H1 (cell line): ENCODE data around the gene OR6C70. TPM values are rescaled to one million over a fixed set of nuclear protein-coding genes. Genes with fewer than 3 reads are reported as not detected.
"Not testable (repeated sequence)": the region's sequence is repeated elsewhere in the genome, so short reads cannot be mapped to it uniquely, and the experiment has no call there.

ENCODE experiments used
- CTCF ChIA-PET: fragments of 300-600 bp; sonication (Branson Sonifier 250); formaldehyde crosslinking; loops from one replicate; lab custom pipeline; 2021; ENCODE audit not compliant: partially characterized antibody; lab: Charles Lee
- POLR2A ChIA-PET: fragments of 300-600 bp; sonication (Branson Sonifier 250); formaldehyde crosslinking; loops from one replicate; lab custom pipeline; 2021; ENCODE audit warnings: inconsistent platforms; ENCODE audit not compliant: partially characterized antibody; lab: Charles Lee
- DNase-seq, 2 experiments: peaks; one replicate each; pipeline versions ENCODE4 v3.0.0 to v3.0.0-alpha.2; 2010 to 2022; ENCODE audit warnings: low spot score in 2 of 2, low read depth in 1 of 2, mixed read lengths in 1 of 2
- FAIRE-seq: peaks from 2 replicates; lab custom pipeline; 2011; peaks lifted over from hg19 to GRCh38; lab: Jason Lieb, UNC
- H2AFZ ChIP-seq: 2 replicates; pipeline ENCODE4 v1.8.1; 2012; ENCODE audit warnings: low read length, inconsistent platforms
- H2AK5ac ChIP-seq: 2 replicates; pipeline ENCODE4 v1.6.1; 2013; ENCODE audit warnings: low read depth, low read length
- H2BK120ac ChIP-seq: replicated peaks from 2 replicates; pipeline ENCODE3; 2013; ENCODE audit warnings: low read depth, low read length, inconsistent platforms
- H2BK12ac ChIP-seq: 2 replicates; pipeline ENCODE4 v1.6.1; 2013; ENCODE audit warnings: low read depth, low read length
- H2BK15ac ChIP-seq: 2 replicates; pipeline ENCODE4 v1.6.1; 2013; ENCODE audit warnings: low read length
- H2BK20ac ChIP-seq: 2 replicates; pipeline ENCODE4 v1.6.1; 2013; ENCODE audit warnings: low read length
- H2BK5ac ChIP-seq: 2 replicates; pipeline ENCODE4 v1.6.1; 2013; ENCODE audit warnings: low read depth, low read length
- H3K14ac ChIP-seq: 2 replicates; pipeline ENCODE4 v1.6.1; 2013; ENCODE audit warnings: inconsistent platforms; ENCODE audit not compliant: insufficient read length
- H3K18ac ChIP-seq: 2 replicates; pipeline ENCODE4 v1.6.1; 2013; ENCODE audit warnings: low read length; ENCODE audit errors: extremely low read depth
- H3K23ac ChIP-seq: 2 replicates; pipeline ENCODE4 v1.6.1; 2013; ENCODE audit warnings: inconsistent platforms; ENCODE audit not compliant: insufficient read length
- H3K23me2 ChIP-seq: 2 replicates; pipeline ENCODE4 v1.6.1; 2013; ENCODE audit warnings: low read depth, low read length
- H3K27ac ChIP-seq: 2 replicates; pipeline ENCODE4 v1.6.1; 2011; ENCODE audit warnings: low read depth, low read length, inconsistent platforms
- H3K27me3 ChIP-seq, 4 experiments: replicated peaks in 1 of 4; 1 replicate in 1 of 4; 2 replicates in 3 of 4; pipeline versions ENCODE4 v1.6.1 to v1.8.1; 2011 to 2013; ENCODE audit warnings: low read length in 3 of 4, mild to moderate bottlenecking in 3 of 4, inconsistent platforms in 2 of 4, mixed read lengths in 2 of 4, moderate library complexity in 1 of 4; ENCODE audit not compliant: control insufficient read depth in 3 of 4, insufficient read depth in 3 of 4; ENCODE audit errors: extremely low read depth in 1 of 4
- H3K36me3 ChIP-seq, 4 experiments: 2 replicates each; pipeline versions ENCODE4 v1.6.1 to v1.8.1; 2011 to 2013; ENCODE audit warnings: mild to moderate bottlenecking in 4 of 4, low read length in 3 of 4, moderate library complexity in 2 of 4, control low read depth in 1 of 4, inconsistent platforms in 1 of 4; ENCODE audit not compliant: insufficient read depth in 4 of 4, control insufficient read depth in 2 of 4
- H3K4ac ChIP-seq: replicated peaks from 2 replicates; pipeline ENCODE3; 2013; ENCODE audit warnings: low read length, low read depth, mixed read lengths, inconsistent platforms; ENCODE audit not compliant: insufficient read length
- H3K4me1 ChIP-seq, 4 experiments: replicated peaks in 1 of 4; 1 replicate in 1 of 4; 2 replicates in 3 of 4; pipeline versions ENCODE4 v1.6.1 to v1.8.1; 2011 to 2013; ENCODE audit warnings: low read length in 3 of 4, inconsistent platforms in 2 of 4, mixed read lengths in 1 of 4; ENCODE audit not compliant: insufficient read depth in 4 of 4, control insufficient read depth in 3 of 4
- H3K4me2 ChIP-seq, 2 experiments: 2 replicates each; pipeline versions ENCODE4 v1.6.1 to v1.8.1; 2011 to 2013; ENCODE audit warnings: low read depth in 2 of 2, low read length in 2 of 2, control low read depth in 1 of 2, inconsistent platforms in 1 of 2, mild to moderate bottlenecking in 1 of 2; ENCODE audit not compliant: insufficient read depth in 1 of 2
- H3K4me3 ChIP-seq, 4 experiments: fragments of 200-600, 300-600 bp in 1 of 4; sonication (generic), shearing (Covaris generic), sonication (Bioruptor Twin) in 1 of 4; 2 replicates each; pipeline versions ENCODE4 v1.5.1 to v1.8.1; 2011 to 2016; ENCODE audit warnings: low read length in 4 of 4, low read depth in 3 of 4, control low read depth in 2 of 4, inconsistent platforms in 2 of 4, mild to moderate bottlenecking in 2 of 4, mixed read lengths in 1 of 4, moderate library complexity in 1 of 4; ENCODE audit not compliant: insufficient read depth in 2 of 4; ENCODE audit errors: extremely low read depth in 1 of 4
- H3K56ac ChIP-seq: replicated peaks from 2 replicates; pipeline ENCODE3; 2013; ENCODE audit warnings: low read depth, mild to moderate bottlenecking, mixed read lengths, low read length, inconsistent platforms; ENCODE audit not compliant: insufficient read length
- H3K79me1 ChIP-seq: 2 replicates; pipeline ENCODE4 v1.6.1; 2013; ENCODE audit warnings: low read depth, low read length, control low read depth
- H3K79me2 ChIP-seq, 2 experiments: 2 replicates each; pipeline versions ENCODE4 v1.6.1 to v1.8.1; 2012 to 2013; ENCODE audit warnings: low read length in 2 of 2, mild to moderate bottlenecking in 2 of 2, inconsistent platforms in 1 of 2; ENCODE audit not compliant: insufficient read depth in 2 of 2, control insufficient read depth in 1 of 2
- H3K9ac ChIP-seq, 4 experiments: replicated peaks in 1 of 4; 1 replicate in 1 of 4; 2 replicates in 3 of 4; pipeline versions ENCODE4 v1.6.1 to v1.8.1; 2011 to 2013; ENCODE audit warnings: low read depth in 3 of 4, low read length in 3 of 4, control low read depth in 2 of 4, mild to moderate bottlenecking in 2 of 4, moderate library complexity in 2 of 4, inconsistent platforms in 1 of 4; ENCODE audit errors: extremely low read depth in 1 of 4
- H3K9me3 ChIP-seq, 2 experiments: 2 replicates each; pipeline versions ENCODE4 v1.6.1 to v1.8.1; 2012 to 2013; ENCODE audit warnings: mild to moderate bottlenecking in 2 of 2, moderate library complexity in 2 of 2, control low read depth in 1 of 2, inconsistent platforms in 1 of 2, low read depth in 1 of 2, low read length in 1 of 2, mixed read lengths in 1 of 2; ENCODE audit not compliant: insufficient read depth in 2 of 2
- H4K20me1 ChIP-seq, 2 experiments: replicated peaks in 1 of 2; 2 replicates each; pipeline versions ENCODE3 to v1.8.1; 2011 to 2013; ENCODE audit warnings: inconsistent platforms in 2 of 2, low read length in 2 of 2, mild to moderate bottlenecking in 1 of 2; ENCODE audit not compliant: insufficient read depth in 2 of 2, control insufficient read depth in 1 of 2
- H4K5ac ChIP-seq: 2 replicates; pipeline ENCODE4 v1.6.1; 2013; ENCODE audit warnings: low read length, low read depth, mixed read lengths, inconsistent platforms; ENCODE audit not compliant: insufficient read length
- H4K8ac ChIP-seq: 2 replicates; pipeline ENCODE4 v1.8.0; 2013; ENCODE audit warnings: mild to moderate bottlenecking, moderate library complexity, low read length, inconsistent platforms; ENCODE audit not compliant: insufficient read depth; ENCODE audit errors: extremely low read depth
- H4K91ac ChIP-seq: replicated peaks from 2 replicates; pipeline ENCODE3; 2013; ENCODE audit warnings: low read length, mixed read lengths, inconsistent platforms; ENCODE audit not compliant: insufficient read length
- WGBS, 2 experiments: shearing (Covaris generic) in 1 of 2; methylation state at CpG; one replicate each; pipeline versions ENCODE4 v1.1.6 to v1.1.7; 2013 to 2015; ENCODE audit warnings: low lambda C conversion rate in 2 of 2, mixed read lengths in 2 of 2, inconsistent platforms in 1 of 2, low coverage in 1 of 2, missing lambda C conversion rate in 1 of 2; ENCODE audit not compliant: insufficient replicate concordance in 2 of 2, insufficient coverage in 1 of 2, insufficient read length in 1 of 2; ENCODE audit errors: extremely low coverage in 1 of 2, missing lambda C conversion rate in 1 of 2; 5-methylcytosine and 5-hydroxymethylcytosine counted together
- polyA plus RNA-seq, 7 experiments: library from polyadenylated mRNA; depleted of rRNA in 3 of 7; stranded (reverse) in 5 of 7; unstranded in 2 of 7; fragments of >200 nt in 5 of 7; fragments of 200-250 nt in 2 of 7; gene quantifications; 1 replicate in 5 of 7; 2 replicates in 1 of 7; 4 replicates in 1 of 7; pipeline versions ENCODE4 v1.2.1 to v1.2.3, GENCODE V29; 2011 to 2013; ENCODE audit warnings: missing spikeins in 2 of 7, mixed read lengths in 2 of 7
- total RNA-seq: library from RNA; stranded (reverse); fragmentation: NEBNext Ultra II Directional; extraction: Animal tissue kit (Norgen Biotek cat#: 25700); gene quantifications from 2 replicates; pipeline ENCODE4 v1.2.1, GENCODE V29; 2021

OR6C70 gene
- total and polyA plus RNA-seq, 2 of the 8 experiments (the other 6 are each of a cell fraction or from before 2014, with no cell fraction given): not detected

DNA sequence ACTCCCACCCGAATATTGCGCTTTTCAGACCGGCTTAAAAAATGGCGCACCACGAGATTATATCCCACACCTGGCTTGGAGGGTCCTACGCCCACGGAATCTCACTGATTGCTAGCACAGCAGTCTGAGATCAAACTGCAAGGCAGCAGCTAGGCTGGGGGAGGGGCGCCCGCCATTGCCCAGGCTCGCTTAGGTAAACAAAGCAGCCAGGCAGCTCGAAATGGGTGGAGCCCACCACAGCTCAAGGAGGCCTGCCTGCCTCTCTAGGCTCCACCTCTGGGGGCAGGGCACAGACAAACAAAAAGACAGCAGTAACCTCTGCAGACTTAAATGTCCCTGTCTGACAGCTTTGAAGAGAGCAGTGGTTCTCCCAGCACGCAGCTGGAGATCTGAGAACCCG lies 14.3 kb upstream of the OR6C70 start:
- H2AFZ ChIP-seq, H2BK120ac ChIP-seq, H3K9ac ChIP-seq, H3K36me3 ChIP-seq, FAIRE-seq, H2BK15ac ChIP-seq, H4K91ac ChIP-seq, H3K4me2 ChIP-seq, H4K20me1 ChIP-seq, H2BK20ac ChIP-seq, H4K8ac ChIP-seq, H2BK5ac ChIP-seq, H4K5ac ChIP-seq, H2AK5ac ChIP-seq, H3K4me3 ChIP-seq, H3K4ac ChIP-seq, H3K9me3 ChIP-seq, H3K23ac ChIP-seq, H3K4me1 ChIP-seq, H3K79me1 ChIP-seq, H3K27me3 ChIP-seq, H3K23me2 ChIP-seq, H3K18ac ChIP-seq, H2BK12ac ChIP-seq, H3K56ac ChIP-seq, H3K14ac ChIP-seq, H3K79me2 ChIP-seq, CTCF ChIA-PET, H3K27ac ChIP-seq: not testable (repeated sequence)
- DNase-seq: peak in 1 of 2 experiments; percentile 61
- POLR2A ChIA-PET: interaction anchor here (1.0 kb wide), 1 partner anchor 26 kb away, joined by 3 read pairs; no protein-coding TSS in a partner anchor
- WGBS, 2 experiments: 45% methylated on average over 3 of the region's 13 CpGs; no CpG with 5 or more reads in 1 of the 2 experiments

GRCh38 chr12:55479136-55479535 lies 9.2 kb upstream of the OR6C70 start:
- H4K20me1 ChIP-seq, H3K23me2 ChIP-seq, H4K8ac ChIP-seq, H2AK5ac ChIP-seq, H2BK20ac ChIP-seq, H3K56ac ChIP-seq, CTCF ChIA-PET, H3K4me3 ChIP-seq, H2BK15ac ChIP-seq, H2BK120ac ChIP-seq, H2BK12ac ChIP-seq, FAIRE-seq, H3K27me3 ChIP-seq, H3K4ac ChIP-seq, H4K91ac ChIP-seq, H3K18ac ChIP-seq, H3K9me3 ChIP-seq, H4K5ac ChIP-seq, H2AFZ ChIP-seq, H3K79me2 ChIP-seq, H2BK5ac ChIP-seq, H3K23ac ChIP-seq, H3K79me1 ChIP-seq, H3K14ac ChIP-seq, H3K4me2 ChIP-seq, H3K36me3 ChIP-seq, H3K4me1 ChIP-seq, DNase-seq, H3K9ac ChIP-seq, H3K27ac ChIP-seq, POLR2A ChIA-PET: not testable (repeated sequence)
- 94% methylated on average over 9 of the region's 29 CpGs; no CpG with 5 or more reads in 1 of the 2 experiments for WGBS, 2 experiments
